IMR-90 (cell line): ENCODE measurements around the gene NUFIP1. TPM values are rescaled to one million over a fixed set of nuclear protein-coding genes. Genes with fewer than 3 reads are reported as not detected.

Experiments used
- ATAC-seq: fragments of 200-7000 bp; cut with Tn5 transposase; 2 replicates; pipeline ENCODE4 v1.9.1; 2020; ENCODE audit warnings: low read depth, mild to moderate bottlenecking, moderate library complexity
- BruUV-seq: library from RNA; stranded (reverse); fragments of 400-500 nt; replicated peaks from 2 replicates; lab custom pipeline; 2021; lab: Mats Ljungman, UMichigan
- CTCF ChIA-PET: fragments of 300-600 bp; formaldehyde crosslinking; extraction: SDS; loops from one replicate; lab custom pipeline; 2021; ENCODE audit warnings: antibody characterized with exemption; lab: Yijun Ruan, JAX
- POLR2A ChIA-PET: fragments of 300-600 bp; sonication (Branson Sonifier 250); formaldehyde crosslinking; loops from one replicate; lab custom pipeline; 2022; ENCODE audit warnings: antibody characterized with exemption; ENCODE audit not compliant: unreplicated experiment; lab: Charles Lee
- DNase-seq: peaks from one replicate; pipeline ENCODE4 v3.0.0; 2013
- H2AFZ ChIP-seq: replicated peaks from 2 replicates; pipeline ENCODE3; 2013; ENCODE audit warnings: low read length, mild to moderate bottlenecking; ENCODE audit not compliant: poor library complexity
- H2AK5ac ChIP-seq: 2 replicates; pipeline ENCODE4 v1.6.1; 2013; ENCODE audit warnings: low read depth, low read length, inconsistent platforms
- H2AK9ac ChIP-seq: replicated peaks from 2 replicates; pipeline ENCODE3; 2013; ENCODE audit warnings: mild to moderate bottlenecking, low read depth, low read length, moderate library complexity; ENCODE audit not compliant: poor library complexity
- H2BK120ac ChIP-seq: 2 replicates; pipeline ENCODE4 v1.6.1; 2013; ENCODE audit warnings: low read depth, low read length, inconsistent platforms
- H2BK15ac ChIP-seq: 3 replicates; pipeline ENCODE4 v1.6.1; 2013; ENCODE audit warnings: low read depth, low read length, inconsistent platforms
- H2BK20ac ChIP-seq: 2 replicates; pipeline ENCODE4 v1.6.1; 2013; ENCODE audit warnings: low read depth, mild to moderate bottlenecking, inconsistent platforms, low read length, moderate library complexity
- H2BK5ac ChIP-seq: 2 replicates; pipeline ENCODE4 v1.6.1; 2013; ENCODE audit warnings: mild to moderate bottlenecking, low read depth, low read length, inconsistent platforms; ENCODE audit not compliant: poor library complexity, severe bottlenecking
- H3K14ac ChIP-seq: replicated peaks from 2 replicates; pipeline ENCODE4 v1.6.1; 2013; ENCODE audit warnings: low read depth, low read length, inconsistent platforms
- H3K18ac ChIP-seq: 2 replicates; pipeline ENCODE4 v1.6.1; 2013; ENCODE audit warnings: low read depth, low read length, control low read depth
- H3K23ac ChIP-seq: 2 replicates; pipeline ENCODE4 v1.6.1; 2013; ENCODE audit warnings: low read depth, low read length, inconsistent platforms
- H3K27ac ChIP-seq: 2 replicates; pipeline ENCODE4 v1.5.1; 2013; ENCODE audit warnings: mild to moderate bottlenecking, control low read depth, low read length; ENCODE audit not compliant: insufficient read depth
- H3K27me3 ChIP-seq: 2 replicates; pipeline ENCODE4 v1.6.1; 2013; ENCODE audit warnings: low read length; ENCODE audit not compliant: control insufficient read depth, insufficient read depth
- H3K36me3 ChIP-seq: 2 replicates; pipeline ENCODE4 v1.6.1; 2013; ENCODE audit warnings: low read length, mixed read lengths; ENCODE audit not compliant: control insufficient read depth, insufficient read depth
- H3K4ac ChIP-seq: 2 replicates; pipeline ENCODE4 v1.6.1; 2013; ENCODE audit warnings: low read depth, low read length, inconsistent platforms
- H3K4me1 ChIP-seq: 2 replicates; pipeline ENCODE4 v1.6.1; 2013; ENCODE audit warnings: low read length, mixed read lengths; ENCODE audit not compliant: control insufficient read depth, insufficient read depth
- H3K4me2 ChIP-seq: 2 replicates; pipeline ENCODE4 v1.6.1; 2013; ENCODE audit warnings: low read depth, mild to moderate bottlenecking, control low read depth, low read length, moderate library complexity
- H3K4me3 ChIP-seq: 2 replicates; pipeline ENCODE4 v1.5.1; 2013; ENCODE audit warnings: low read depth, mild to moderate bottlenecking, control low read depth, low read length, moderate library complexity; ENCODE audit not compliant: insufficient read depth
- H3K56ac ChIP-seq: 2 replicates; pipeline ENCODE4 v1.6.1; 2013; ENCODE audit warnings: low read length, inconsistent platforms; ENCODE audit not compliant: insufficient read depth; ENCODE audit errors: extremely low read depth
- H3K79me1 ChIP-seq, 2 experiments: 2 replicates each; pipeline ENCODE4 v1.6.1; 2013; ENCODE audit warnings: low read length in 2 of 2, inconsistent platforms in 1 of 2, low read depth in 1 of 2
- H3K9ac ChIP-seq: 2 replicates; pipeline ENCODE4 v1.6.1; 2013; ENCODE audit warnings: low read depth, low read length, control low read depth
- H3K9me1 ChIP-seq: 2 replicates; pipeline ENCODE4 v1.6.1; 2013; ENCODE audit warnings: low read length, inconsistent platforms; ENCODE audit not compliant: insufficient read depth
- H3K9me3 ChIP-seq: 2 replicates; pipeline ENCODE4 v1.6.1; 2013; ENCODE audit warnings: low read length; ENCODE audit not compliant: control insufficient read depth, insufficient read depth
- H4K20me1 ChIP-seq: 2 replicates; pipeline ENCODE4 v1.6.1; 2013; ENCODE audit warnings: low read length, inconsistent platforms; ENCODE audit not compliant: insufficient read depth
- H4K5ac ChIP-seq: 2 replicates; pipeline ENCODE4 v1.6.1; 2013; ENCODE audit warnings: mild to moderate bottlenecking, low read depth, low read length, control low read depth
- H4K8ac ChIP-seq, 2 experiments: 2 replicates each; pipeline ENCODE4 v1.6.1; 2013; ENCODE audit warnings: low read depth in 2 of 2, low read length in 2 of 2, control low read depth in 1 of 2, inconsistent platforms in 1 of 2
- H4K91ac ChIP-seq: 2 replicates; pipeline ENCODE4 v1.6.1; 2013; ENCODE audit warnings: low read depth, low read length, inconsistent platforms; ENCODE audit not compliant: insufficient read depth
- RAD21 ChIP-seq: IDR thresholded peaks from 2 replicates; pipeline ENCODE4 v1.6.1; 2012; ENCODE audit warnings: low read length, improper control_type of control experiment
- USF2 ChIP-seq: fragments of 150-350 bp; IDR thresholded peaks from 2 replicates; pipeline ENCODE4 v1.6.1; 2017; ENCODE audit warnings: mild to moderate bottlenecking, antibody characterized with exemption, low read length, low read depth
- WGBS, 2 experiments: methylation state at CpG; one replicate each; pipeline versions ENCODE4 v1.1.5 to v1.1.7; 2013; ENCODE audit warnings: missing lambda C conversion rate in 2 of 2; ENCODE audit not compliant: insufficient read length in 1 of 2; ENCODE audit errors: extremely low coverage in 2 of 2; 5-methylcytosine and 5-hydroxymethylcytosine counted together
- dilution Hi-C: fragments of 300-500 bp; cut with HindIII; formaldehyde crosslinking; loops from one replicate; pipeline ENCODE4 v1.14.3; 2018; ENCODE audit warnings: low sequenced_read_pairs; ENCODE audit not compliant: unreplicated experiment
- in situ Hi-C: fragments of 300-500 bp; cut with MboI; formaldehyde crosslinking; loops from 3 replicates; pipeline ENCODE4 v1.14.3; 2019; ENCODE audit warnings: low sequenced_read_pairs, inconsistent platforms, mixed read lengths
- intact Hi-C: fragments of 100-400 bp; cut with micrococcal nuclease; formaldehyde crosslinking; loops from 2 replicates; pipeline ENCODE4 v1.10.0; 2022
- polyA plus RNA-seq, 3 experiments: library from polyadenylated mRNA; depleted of rRNA; stranded (reverse); fragments of >200 nt; gene quantifications; 2 replicates each; pipeline ENCODE4 v1.2.3, GENCODE V29; 2012; ENCODE audit warnings: low replicate concordance in 1 of 3
- total RNA-seq: library from RNA; depleted of rRNA; stranded (reverse); fragments of >200 nt; gene quantifications from 2 replicates; pipeline ENCODE4 v1.2.3, GENCODE V29; 2012

Gene NUFIP1
- total and polyA plus RNA-seq, 2 of the 4 experiments (the other 2 are of a cell fraction) = 1.4 to 2.3 TPM

- Histone ChIP-seq H3K36me3 (no peaks in the 10 kb centered on the region), H3K9me3 (no peaks in the 10 kb centered on the region), H3K4me3 (no peak overlapping the region), H4K8ac (no peak overlapping the region), H2BK5ac (no peak overlapping the region), H3K27ac (no peak overlapping the region), H3K27me3 (0 out of 2 replicates have a peak, but pooled peaks cover 2% of the 10 kb centered on the region), H3K4me1 (peaks cover 6% of the 10 kb centered on the region; the same call in 1 of the 2 replicates), H2AK5ac (no peak overlapping the region), H3K23ac (no peak overlapping the region), H2BK120ac (no peak overlapping the region), H4K91ac (no peak overlapping the region), H3K9ac (no peak overlapping the region), H2AFZ (no peak overlapping the region), H3K4ac (no peak overlapping the region), H3K56ac (no peak overlapping the region), H2BK15ac (no peak overlapping the region), H4K20me1 (no peaks in the 10 kb centered on the region), H2AK9ac (no peak overlapping the region), H3K9me1 (peaks cover 10% of the 10 kb centered on the region), H3K14ac (no peak overlapping the region), H4K5ac (no peak overlapping the region), H3K18ac (0 out of 2 replicates have a peak overlapping the region, but pooled peaks have one; percentile 2), H3K4me2 (no peak overlapping the region), H3K79me1 (no peaks in the 10 kb centered on the region), H2BK20ac (no peak overlapping the region)
- no TSS peak for BruUV-seq
- ChIA-PET CTCF (no interaction called here), POLR2A (no interaction called here)
- dilution Hi-C loops = no loop called here
- no peak for ATAC-seq
- in situ Hi-C loops = no loop called here
- no CpG with 5 or more reads among the region's 3 CpGs for WGBS, 2 experiments
- intact Hi-C loops = no loop called here
- no peak for TF ChIP-seq RAD21
- no peak for TF ChIP-seq USF2
- DNase-seq = no peak
Measured at GRCh38 chr13:44930280-44930679, 59.0 kb downstream of the NUFIP1 start.
